ENCODE measurements around the gene PPP2R5E. TPM values are rescaled to one million over a fixed set of nuclear protein-coding genes. Genes with fewer than 3 reads are reported as not detected.
"Not testable (repeated sequence)": the region's sequence is repeated elsewhere in the genome, so short reads cannot be mapped to it uniquely, and the experiment has no call there.

Gene PPP2R5E
- total RNA-seq = 10 to 100 TPM; 10.5 to 45.2 (median 27.8) TPM

- TF ChIP-seq CTCF (IDR thresholded peaks at IDR 0.05) (peak in 1 of 5 experiments; percentile 24), POLR2AphosphoS5 (IDR thresholded peaks at IDR 0.05) (peak; percentile 86 to 95 (median 90)), EP300 (IDR thresholded peaks at IDR 0.05; ENCODE audit: low read depth) (no peak), POLR2A (IDR thresholded peaks at IDR 0.05) (peak; percentile 90)
- intact Hi-C loops (cut with DNase I; ENCODE audit: low total_unique reads) = loop anchor here (5.0 kb wide), 1 partner anchor 156 kb away; no protein-coding TSS in a partner anchor
- H3K9me3 ChIP-seq = no peaks in the 10 kb centered on the region
- peak within 1 kb of the TSS; percentile 69 to 100 (median 86) for H3K4me3 ChIP-seq
- peaks cover 5 to 27% (median 17%) of the 10 kb centered on the region in 4 donors for H3K4me1 ChIP-seq
- WGBS, 2 donors (ENCODE audit: low coverage in 1 of 2) = 0 to 1% methylated on average over 20 to 56 of the region's 78 CpGs
- no peaks in the 10 kb centered on the region for H3K27me3 ChIP-seq
- in situ Hi-C loops (cut with MboI; ENCODE audit: low pct_ligation_motif_present in 1 of 4, low pct_unique_long_range_greater_than_20kb in 1 of 4, low sequenced_read_pairs in 3 of 4) = loop anchor here in 3 of 4 donors (10.0 kb wide), 2 partner anchors 148 to 158 kb away; no protein-coding TSS in a partner anchor
- H3K27ac ChIP-seq = peak within 1 kb of the TSS; percentile 91 to 98 (median 95)
- peaks cover 0 to 14% (median 4%) of the 10 kb centered on the region in 4 donors for H3K36me3 ChIP-seq
- DNase-seq = peak; percentile 99
Observed at GRCh38 chr14:63543000-63543825, at the start of gene PPP2R5E. Gene PPP2R5E (minus strand): TSS chr14:63543377. CDS start chr14:63539685, 3,692 bp downstream.

GRCh38 chr14:63583046-63583445 is 39.9 kb upstream of the PPP2R5E start:
- 94 to 95% methylated on average over 3 to 8 of the region's 8 CpGs for WGBS, 2 donors (ENCODE audit: low coverage in 1 of 2)
- in situ Hi-C loops (cut with MboI; ENCODE audit: low pct_ligation_motif_present in 1 of 4, low pct_unique_long_range_greater_than_20kb in 1 of 4, low sequenced_read_pairs in 3 of 4); DNase-seq; H3K4me1 ChIP-seq; H3K27ac ChIP-seq; H3K27me3 ChIP-seq; H3K4me3 ChIP-seq; H3K36me3 ChIP-seq; intact Hi-C loops (cut with DNase I; ENCODE audit: low total_unique reads); H3K9me3 ChIP-seq: not testable (repeated sequence)

GRCh38 chr14:63581491-63581890 is 38.3 kb upstream of the PPP2R5E start:
- 38 to 46% methylated on average over 4 of the region's 4 CpGs for WGBS, 2 donors (ENCODE audit: low coverage in 1 of 2)
- Histone ChIP-seq H3K9me3 (no peaks in the 10 kb centered on the region), H3K36me3 (no peaks in the 10 kb centered on the region), H3K4me3 (no peak overlapping the region), H3K27ac (no peak overlapping the region), H3K27me3 (no peaks in the 10 kb centered on the region), H3K4me1 (no peaks in the 10 kb centered on the region)
- TF ChIP-seq POLR2AphosphoS5 (IDR thresholded peaks at IDR 0.05) = no peak
- no peak for TF ChIP-seq POLR2A (IDR thresholded peaks at IDR 0.05)
- TF ChIP-seq EP300 (IDR thresholded peaks at IDR 0.05; ENCODE audit: low read depth) = no peak
- no peak for TF ChIP-seq CTCF (IDR thresholded peaks at IDR 0.05)
- intact Hi-C loops (cut with DNase I; ENCODE audit: low total_unique reads) = no loop called here
- no peak for DNase-seq
- in situ Hi-C loops (cut with MboI; ENCODE audit: low pct_ligation_motif_present in 1 of 4, low pct_unique_long_range_greater_than_20kb in 1 of 4, low sequenced_read_pairs in 3 of 4) = no loop called here

DNA sequence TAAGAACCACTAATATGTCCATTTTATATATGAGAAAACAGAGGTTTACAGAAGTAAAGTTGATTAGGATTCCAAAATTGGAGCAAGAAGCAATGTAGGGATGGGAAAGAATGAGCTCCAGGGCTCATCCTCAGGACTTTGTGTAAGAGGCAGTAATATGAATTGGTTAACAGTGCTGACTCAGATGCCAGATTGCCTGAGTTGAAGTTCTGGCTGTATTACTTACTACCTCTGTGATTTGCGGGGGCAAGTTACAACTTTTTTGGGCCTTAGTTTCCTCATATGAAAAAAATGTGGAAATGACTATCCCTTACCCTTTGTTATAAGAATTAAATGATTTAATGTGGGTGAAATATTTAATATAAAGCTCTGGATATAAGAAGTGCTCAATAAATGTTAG is 35.1 kb upstream of the PPP2R5E start:
- intact Hi-C loops (cut with DNase I; ENCODE audit: low total_unique reads) = no loop called here

More for the DNA sequence above, 35.1 kb upstream of the PPP2R5E start:
- no peak overlapping the region for H3K27ac ChIP-seq
- no peaks in the 10 kb centered on the region for H3K4me1 ChIP-seq
- H3K9me3 ChIP-seq = no peaks in the 10 kb centered on the region
- H3K4me3 ChIP-seq = no peak overlapping the region
- no peak for DNase-seq
- H3K36me3 ChIP-seq = no peaks in the 10 kb centered on the region
- TF ChIP-seq CTCF (IDR thresholded peaks at IDR 0.05) = no peak
- no peak for TF ChIP-seq POLR2A (IDR thresholded peaks at IDR 0.05)
- TF ChIP-seq EP300 (IDR thresholded peaks at IDR 0.05; ENCODE audit: low read depth) = no peak
- TF ChIP-seq POLR2AphosphoS5 (IDR thresholded peaks at IDR 0.05) = no peak
- in situ Hi-C loops (cut with MboI; ENCODE audit: low pct_ligation_motif_present in 1 of 4, low pct_unique_long_range_greater_than_20kb in 1 of 4, low sequenced_read_pairs in 3 of 4) = no loop called here
- H3K27me3 ChIP-seq = no peaks in the 10 kb centered on the region
- WGBS, 2 donors (ENCODE audit: low coverage in 1 of 2) = 94% methylated on average over 1 of the region's 1 CpG; no CpG with 5 or more reads in 1 of the 2 donors

All from transverse colon (tissue), 4 donors.